GM19240 (cell line): ENCODE results near the gene DCUN1D2.
"Not testable (repeated sequence)": the region's sequence is repeated elsewhere in the genome, so short reads cannot be mapped to it uniquely, and the experiment has no call there.

Experiments used
- DNase-seq: peaks from one replicate; pipeline ENCODE4 v3.0.0; 2011; ENCODE audit warnings: low spot score; ENCODE audit not compliant: insufficient read length

Gene DCUN1D2

DNA sequence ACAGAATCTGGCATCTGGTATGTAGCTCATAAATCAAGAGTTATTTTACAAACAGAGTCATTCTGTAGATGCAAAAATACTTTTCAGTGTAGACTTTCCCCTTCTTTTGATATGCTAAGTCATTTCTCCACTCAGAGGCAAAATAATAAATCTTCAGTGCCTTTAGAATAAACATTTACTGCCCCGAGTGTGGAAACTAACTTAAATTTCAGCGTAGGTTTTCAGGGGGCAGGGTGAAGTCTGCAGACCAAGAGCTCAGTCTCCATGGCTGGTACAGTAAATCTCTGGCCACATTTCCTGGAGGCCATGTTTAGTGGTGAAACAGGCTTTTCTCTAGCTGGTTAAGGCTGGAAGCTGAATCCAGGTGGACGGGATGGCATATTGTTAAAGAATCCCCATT, 24.1 kb downstream of the DCUN1D2 start:
- DNase-seq, result no peak

DNA sequence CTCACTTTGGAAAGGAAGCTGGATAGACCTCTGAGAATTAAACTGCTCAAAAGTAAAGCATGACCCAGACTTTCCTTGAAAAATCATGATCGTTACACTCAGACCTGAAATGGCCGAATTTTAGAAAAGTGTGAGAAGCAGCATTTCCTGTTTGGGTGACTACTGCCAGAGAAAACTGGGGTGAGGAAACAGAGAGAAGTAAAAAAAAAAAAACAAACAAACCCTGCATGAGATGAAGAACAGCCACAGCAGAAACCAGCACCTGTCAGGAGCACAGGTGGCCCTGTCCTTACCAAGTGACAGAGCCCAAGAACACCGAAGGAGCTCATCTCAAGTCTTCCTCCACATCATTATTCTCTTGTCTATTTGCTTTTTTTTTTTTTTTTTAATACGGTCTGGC, 25.2 kb downstream of the DCUN1D2 start:
- no peak for DNase-seq

DNA sequence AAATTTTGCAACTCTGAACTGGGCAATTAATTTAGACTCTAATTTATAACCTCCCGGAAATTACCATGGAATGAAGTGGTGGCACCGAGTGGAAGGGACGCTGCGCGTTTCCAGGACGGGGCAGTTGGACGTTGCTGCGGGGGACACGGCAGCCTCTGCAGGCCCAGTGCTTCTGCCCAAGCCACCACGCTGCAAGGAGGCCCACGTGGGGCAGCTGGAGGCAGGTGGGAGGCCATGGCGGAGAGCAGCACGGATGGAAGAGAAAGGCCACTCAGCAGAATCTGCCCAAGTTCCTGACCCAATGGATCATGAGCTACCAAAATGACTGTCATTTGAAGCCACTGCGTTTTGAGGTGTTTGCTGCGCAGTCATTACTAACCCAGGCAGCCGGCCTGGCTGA, 26.0 kb downstream of the DCUN1D2 start:
- DNase-seq, result no peak

DNA sequence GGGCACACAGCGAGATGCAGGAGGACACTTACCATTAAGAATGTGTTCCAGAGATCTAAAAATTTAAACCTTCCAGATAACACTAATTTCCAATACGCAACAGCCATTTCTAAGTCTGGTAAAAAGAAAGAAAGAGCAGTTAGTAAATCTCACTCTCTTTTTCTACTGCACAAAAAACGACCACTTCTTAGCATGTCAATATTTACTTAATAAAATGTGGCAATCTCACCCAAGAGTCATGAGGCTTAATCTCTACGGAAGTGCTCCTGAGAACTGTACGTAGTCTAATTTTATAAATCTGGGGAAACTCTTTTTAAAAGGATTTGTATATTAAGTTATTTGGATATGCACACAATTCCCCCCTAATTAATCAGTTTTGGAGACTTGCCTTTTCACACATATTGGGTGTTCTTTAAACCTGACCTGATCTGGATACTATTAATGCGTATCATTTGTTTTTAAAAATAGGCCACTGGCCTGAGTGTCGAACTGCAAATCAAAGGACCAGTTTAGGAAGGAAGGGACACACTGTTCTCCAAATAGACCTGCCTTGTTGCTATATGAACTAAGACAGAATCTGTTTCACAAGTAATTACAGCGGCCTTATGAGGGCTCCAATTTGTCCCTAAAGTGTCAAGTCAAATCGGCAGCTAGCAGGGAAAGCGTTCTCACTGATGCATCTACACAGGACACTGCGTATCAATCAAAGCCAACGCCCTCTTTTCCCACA, 29.3 kb downstream of the DCUN1D2 start:
- no peak for DNase-seq

DNA sequence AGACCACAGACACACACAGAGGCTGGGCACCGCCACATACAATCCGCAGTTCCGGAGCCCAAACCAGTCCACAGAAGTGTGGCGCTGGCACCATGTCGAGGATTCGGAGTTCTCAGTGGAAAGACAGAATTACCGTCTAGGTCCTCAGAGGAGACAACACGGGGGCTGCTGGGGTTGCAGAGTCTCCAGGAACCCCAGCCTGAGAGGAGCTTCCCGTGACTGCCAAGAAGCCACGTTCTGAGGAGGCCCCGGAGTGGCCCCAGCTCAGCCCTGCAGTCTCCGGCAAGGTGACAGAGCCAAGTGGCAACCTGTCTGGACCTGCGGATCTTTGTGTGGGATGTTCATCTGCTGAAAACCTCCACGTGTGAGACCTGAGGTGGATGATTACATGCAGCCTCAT, 29.9 kb downstream of the DCUN1D2 start:
- no peak for DNase-seq

DNA sequence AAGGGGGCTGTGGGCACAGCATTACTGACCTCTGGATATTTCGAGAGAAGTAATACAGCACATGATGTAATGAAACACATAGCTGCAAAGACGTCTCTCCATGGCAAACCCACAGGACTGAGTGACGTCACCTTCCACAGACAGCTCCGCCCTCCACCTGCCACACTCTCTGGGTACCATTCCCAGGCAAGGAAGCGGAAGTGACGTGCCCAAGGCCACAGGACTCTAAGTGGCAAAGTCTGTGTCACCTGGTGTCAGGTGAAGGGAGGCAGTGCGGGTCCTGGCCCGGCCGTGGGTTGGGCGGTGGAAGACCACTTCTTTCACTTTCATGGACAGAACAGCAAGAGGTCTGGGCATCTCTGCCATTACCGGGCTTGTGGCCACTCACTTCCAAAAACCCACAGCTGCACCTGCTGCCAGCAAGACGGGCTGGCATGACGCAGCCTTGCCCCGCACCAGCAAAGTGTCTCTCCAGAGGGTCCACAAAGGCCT, 30.4 kb downstream of the DCUN1D2 start:
- no peak for DNase-seq

DNA sequence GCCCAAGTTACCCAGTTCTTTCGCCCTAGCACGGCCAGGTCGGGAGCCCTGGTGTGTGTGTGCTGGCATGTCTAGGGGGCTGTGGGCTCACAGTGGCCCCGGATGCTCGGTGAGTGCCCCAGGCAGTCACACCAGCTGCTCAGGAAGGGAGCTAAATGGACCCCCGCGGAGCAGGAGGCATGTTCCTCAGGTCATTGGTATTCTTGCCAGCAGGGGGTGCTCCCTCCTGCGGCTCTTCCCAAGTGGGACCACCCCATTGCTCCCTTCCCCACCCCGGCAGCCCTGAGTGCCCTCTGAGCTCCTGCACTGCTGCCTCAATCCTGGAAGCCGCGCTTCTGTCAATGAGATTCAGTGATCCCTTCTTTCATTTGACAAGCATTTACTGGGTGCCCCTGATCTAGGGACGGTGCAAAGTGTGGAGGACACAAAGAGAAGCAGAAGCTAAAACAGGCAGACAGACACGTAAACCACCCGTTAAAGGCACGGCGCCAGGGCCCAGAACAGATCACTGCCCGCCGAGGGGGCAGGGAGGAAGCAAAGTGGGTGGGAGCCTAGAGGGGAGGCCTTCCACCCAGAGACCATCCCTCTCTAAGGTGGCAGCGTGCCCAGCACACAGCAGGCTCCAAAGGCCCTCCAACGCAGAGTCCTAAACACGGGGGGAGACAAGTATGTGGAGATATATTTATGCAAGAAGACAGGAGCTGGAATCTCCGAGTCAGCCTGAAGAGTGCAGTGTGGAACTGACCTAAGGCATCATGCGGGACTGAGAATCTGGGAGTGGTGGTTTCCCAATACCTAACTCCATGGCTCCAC, 32.1 kb downstream of the DCUN1D2 start:
- no peak for DNase-seq

DNA sequence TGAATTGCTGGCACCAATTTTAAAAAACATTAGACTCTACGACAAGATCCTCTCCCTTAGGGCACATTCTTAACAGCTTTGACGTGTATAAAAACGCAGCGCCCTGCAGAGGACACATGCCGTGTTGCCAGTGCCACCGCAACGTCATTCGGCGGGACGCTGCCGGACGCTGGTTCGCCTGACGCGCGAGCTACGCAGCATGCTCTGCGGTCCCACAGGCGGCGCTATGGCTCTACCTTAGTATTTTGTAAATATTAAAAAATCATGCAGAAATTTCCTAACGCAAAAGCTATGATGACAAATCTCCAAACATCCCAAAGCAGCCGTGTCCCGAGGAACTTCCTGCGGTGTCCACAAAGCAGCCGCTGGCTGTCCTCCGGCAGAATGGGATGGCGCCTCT, 33.0 kb downstream of the DCUN1D2 start:
- no peak for DNase-seq

DNA sequence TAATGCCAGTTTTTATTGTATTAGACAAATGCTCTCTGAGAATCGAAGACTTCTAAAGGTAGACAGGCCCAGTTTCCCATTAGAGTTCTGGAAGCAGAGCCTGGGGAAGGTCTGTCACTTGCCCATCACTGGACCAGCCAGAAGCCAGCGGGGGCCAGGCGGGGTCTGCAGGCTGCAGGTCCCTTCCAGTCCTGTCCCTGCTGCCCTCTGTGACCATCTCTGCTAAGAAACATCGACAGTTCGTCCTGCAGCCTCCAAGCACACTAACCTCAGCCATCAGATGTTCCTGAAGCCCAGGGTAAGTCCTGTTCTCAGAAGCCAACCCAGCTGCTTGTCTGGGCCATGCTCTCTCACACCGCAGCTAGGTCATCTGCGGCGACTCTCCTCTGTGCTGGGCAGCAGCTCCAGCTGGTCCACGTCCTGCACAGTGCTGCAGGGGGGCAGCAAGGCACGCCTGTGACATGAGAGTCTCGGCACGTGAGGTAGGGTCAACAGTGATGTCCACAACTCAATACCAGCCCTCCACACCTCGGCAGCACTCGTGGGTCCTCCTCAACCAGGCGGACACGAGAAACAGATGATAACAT, 34.3 kb downstream of the DCUN1D2 start:
- DNase-seq, result no peak

DNA sequence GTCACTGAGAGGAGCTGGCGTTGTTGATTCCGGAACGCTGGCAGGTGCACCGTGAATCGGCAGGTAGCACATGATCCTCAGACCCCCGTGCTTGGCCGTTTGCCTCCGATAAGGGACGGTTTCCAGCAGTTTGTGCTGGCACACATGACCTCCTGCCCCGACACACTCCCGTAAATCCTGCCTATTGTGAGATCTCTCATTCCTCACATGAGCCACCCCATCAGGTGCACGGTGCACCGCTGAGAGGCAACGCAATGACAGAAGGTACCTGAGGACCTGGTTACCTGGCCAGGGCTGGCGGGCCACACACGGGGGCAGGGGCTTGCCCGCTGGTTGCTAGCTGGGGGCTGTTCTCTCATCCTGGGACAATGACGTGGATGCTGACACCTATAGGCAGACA, 35.1 kb downstream of the DCUN1D2 start:
- DNase-seq, result no peak

DNA sequence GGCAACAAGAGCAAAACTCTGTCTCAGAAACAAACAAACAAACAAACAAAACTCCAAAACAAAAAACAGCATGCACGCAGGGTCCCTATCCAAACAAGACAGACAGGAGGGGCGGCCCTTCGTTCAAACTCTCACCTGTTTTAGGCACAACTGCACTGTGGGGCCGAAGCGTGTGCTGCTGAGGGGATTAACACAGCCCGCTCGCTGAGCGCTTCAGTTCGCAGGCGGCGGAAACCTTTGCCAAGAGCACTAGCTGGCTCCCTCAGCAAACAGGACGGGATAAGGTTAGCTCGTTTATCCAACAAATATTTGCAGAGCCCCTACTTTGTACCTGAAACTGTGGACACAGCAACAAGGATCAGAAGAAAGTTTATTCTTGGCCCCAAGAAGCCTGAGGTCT, 35.6 kb downstream of the DCUN1D2 start:
- no peak for DNase-seq

DNA sequence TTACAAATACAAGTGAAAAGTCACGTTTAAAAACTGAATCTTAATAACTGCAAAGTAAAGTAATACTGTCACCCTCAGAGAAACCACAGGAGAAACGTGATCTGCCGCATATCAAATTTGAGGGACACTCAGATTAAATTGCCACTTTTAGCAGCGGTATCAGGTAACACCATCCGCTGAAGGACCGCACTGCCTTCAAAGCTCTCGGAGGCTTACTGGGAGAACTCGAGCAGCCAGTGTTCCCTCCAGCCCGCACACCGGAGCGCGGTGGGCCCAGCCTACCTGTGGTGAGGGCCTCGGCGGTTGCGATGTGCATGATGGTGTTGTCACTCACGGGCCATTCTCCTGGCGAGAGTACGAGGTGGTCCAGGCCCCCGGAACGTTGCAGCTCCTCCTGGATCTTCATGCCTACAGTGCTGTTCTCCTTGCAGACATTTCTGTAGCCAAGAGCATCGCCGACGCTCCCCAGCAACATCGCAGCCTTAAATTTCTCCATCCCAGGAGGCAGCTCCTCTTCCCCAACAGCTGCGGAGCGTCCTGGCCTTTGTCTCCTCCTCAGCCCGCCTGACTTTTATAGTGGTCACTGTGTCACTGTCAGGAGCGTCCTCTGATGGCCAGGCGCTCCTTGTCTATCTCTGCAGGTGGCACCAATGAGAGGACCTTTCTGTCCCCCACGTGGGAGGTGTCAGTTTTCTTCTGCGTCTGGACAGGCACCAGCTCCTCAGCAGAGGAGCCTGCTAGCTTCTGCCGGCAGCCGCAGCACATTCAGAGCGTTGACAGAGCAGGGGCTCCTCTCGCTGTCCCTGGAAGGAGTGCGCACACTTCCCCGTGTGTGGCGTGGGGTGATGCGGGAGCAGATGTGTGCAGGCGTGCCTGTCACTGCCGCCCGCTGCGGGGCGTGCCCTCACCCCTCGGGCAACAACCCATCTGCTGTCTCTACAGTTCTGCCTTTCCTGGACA, 37.3 kb downstream of the DCUN1D2 start, which contains the start of gene ADPRHL1:
TSS of gene ADPRHL1 (minus strand) at position 547 of the 960 bp plus-strand sequence. CDS start at position 496, 51 bp downstream.
- DNase-seq, result no peak

DNA sequence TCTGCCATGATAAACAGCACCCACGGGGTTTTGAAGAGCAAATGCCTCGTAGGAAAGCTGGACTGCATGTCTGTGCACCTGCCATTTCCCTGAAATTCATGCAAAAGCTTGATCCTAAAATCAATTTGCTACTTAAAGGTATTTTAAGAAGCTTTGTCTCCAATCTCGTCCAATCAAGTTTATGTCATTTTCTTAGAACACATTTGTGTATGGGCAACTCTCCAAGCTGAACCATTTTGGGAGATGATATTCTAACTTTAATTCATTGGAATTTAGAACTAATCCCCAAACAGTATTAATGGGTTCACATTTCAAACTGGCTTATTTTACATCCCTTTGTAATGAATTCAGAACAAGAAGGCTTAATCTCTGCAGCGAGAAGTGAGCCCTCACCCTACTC, 38.0 kb downstream of the DCUN1D2 start:
- no peak for DNase-seq

DNA sequence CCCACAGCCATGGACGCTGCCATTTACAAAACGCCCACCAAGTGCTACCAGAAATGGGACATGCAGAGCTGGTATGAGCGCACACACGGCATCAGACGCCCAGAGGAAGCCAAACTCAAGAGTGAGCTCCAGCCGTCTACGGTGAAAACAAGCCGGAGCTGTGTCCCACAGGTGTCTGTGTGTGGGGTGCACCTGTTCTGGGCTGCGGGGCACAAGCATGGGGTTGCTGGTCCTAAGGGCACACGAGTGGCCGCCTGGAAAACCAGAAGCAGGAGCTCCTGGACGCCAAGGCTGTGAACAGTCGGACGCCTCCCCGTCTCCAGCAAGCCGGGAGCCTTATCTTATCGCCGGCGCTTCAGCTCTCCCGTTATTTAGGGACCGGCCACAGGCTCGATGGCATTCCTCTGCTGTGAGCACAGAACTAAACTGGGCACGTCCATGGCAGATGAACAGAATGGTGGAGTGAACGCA, 38.5 kb downstream of the DCUN1D2 start:
- no peak for DNase-seq

DNA sequence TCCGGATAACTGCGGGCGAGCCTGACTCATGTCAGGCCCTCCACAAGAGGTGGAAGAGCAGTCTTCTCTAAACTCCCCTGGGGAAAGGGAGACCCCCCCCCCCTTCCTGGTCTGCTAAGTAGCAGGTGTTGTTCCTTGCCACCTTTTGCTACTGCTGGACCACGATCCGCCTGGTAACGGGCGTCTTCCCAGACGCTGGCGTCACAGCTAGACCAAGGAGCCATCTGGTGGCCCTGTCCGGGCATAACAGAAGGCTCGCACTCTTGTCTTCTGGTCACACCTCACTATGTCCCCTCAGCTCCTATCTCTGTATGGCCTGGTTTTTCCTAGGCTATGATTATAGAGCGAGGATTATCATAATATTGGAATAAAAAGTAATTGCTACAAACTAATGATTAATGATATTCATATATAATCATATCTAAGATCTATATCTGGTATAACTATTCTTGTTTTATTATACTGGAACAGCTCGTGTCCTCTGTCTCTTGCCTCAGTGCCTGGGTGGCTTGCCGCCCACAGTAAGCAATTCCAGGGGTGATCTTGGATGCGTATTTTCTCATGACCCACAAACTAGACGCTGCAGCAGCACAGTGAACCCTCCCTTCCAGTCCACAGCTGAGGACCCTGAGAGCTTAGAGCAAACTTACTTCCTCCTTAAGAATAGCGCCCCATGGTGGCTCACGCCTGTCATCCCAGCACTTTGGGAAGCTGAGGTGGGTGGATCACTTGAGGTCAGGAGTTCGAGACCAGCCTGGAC, 39.5 kb downstream of the DCUN1D2 start:
- not testable (repeated sequence) for DNase-seq

DNA sequence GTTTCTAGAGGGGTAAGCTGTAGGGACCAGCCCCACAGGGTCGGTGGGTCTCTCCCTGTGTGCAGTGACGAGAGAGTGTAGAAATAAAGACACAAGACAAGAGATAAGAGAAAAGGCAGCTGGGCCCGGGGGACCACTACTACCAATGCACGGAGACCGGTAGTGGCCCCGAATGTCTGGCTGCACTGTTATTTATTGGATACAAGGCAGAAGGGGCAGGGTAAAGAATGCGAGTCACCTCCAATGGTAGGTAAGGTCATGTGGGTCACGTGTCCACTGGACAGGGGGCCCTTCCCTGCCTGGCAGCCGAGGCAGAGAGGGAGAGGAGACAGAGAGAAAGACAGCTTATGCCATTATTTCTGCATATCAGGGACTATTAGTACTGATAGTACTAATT, 40.2 kb downstream of the DCUN1D2 start:
- DNase-seq, result not testable (repeated sequence)

DNA sequence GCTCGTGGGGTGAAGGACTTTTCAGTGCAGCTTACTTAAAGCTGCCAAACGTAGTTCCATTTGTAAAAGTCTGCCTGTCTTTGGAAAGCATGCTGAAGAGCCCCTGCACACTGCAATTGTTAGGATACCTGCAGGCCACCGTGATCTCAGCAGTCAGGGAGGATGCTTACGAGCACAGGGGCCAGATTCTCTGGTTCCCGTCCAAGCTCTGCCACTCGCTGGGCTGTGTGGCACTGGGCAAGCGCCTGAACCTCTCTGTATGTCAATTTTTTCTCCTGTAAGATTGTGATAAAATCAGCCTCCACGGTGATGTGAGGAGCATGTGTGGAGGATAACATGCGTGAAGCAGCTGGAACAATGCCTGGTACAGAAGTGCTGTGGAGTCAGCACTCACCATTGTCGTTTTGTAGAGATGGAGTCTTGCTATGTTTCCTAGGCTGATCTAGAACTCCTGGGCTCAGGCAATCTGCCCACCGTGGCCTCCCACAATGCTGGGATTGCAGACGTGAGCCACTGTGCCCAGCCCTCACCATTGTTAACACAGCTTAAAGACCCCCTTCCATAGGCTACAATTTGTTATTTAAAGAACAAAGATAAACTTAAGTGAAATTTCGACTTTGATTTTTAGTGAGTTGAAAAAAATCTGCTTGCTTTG, 40.7 kb downstream of the DCUN1D2 start:
- no peak for DNase-seq

DNA sequence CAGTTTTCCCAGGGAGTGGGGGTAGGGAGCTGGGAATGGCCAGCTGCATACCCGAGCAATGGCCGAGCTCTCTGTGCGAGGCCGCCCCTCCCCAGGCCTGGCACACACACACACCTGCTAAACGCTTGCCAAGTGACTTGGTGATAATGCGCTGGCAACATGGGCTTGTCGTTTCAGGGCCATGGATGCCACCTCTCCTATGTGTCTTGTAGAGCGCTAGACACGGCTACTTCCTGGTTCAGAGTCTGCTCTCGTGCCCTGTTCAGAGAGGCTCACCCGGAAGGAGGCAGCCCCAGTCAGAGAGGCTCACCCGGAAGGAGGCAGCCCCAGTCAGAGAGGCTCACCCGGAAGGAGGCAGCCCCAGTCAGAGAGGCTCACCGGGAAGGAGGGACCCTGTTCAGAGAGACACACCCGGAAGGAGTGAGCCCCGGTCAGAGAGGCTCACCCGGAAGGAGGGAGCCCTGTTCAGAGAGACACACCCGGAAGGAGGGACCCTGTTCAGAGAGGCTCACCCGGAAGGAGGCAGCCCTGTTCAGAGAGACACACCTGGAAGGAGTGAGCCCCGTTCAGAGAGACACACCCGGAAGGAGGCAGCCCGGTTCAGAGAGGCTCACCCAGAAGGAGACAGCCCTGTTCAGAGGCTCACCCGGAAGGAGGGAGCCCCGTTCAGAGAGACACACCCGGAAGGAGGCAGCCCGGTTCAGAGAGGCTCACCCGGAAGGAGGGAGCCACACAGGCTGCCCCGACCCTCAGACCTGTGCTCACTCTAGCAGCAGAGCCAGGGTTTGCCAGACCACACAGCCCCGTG, 41.4 kb downstream of the DCUN1D2 start:
- DNase-seq, result no peak

DNA sequence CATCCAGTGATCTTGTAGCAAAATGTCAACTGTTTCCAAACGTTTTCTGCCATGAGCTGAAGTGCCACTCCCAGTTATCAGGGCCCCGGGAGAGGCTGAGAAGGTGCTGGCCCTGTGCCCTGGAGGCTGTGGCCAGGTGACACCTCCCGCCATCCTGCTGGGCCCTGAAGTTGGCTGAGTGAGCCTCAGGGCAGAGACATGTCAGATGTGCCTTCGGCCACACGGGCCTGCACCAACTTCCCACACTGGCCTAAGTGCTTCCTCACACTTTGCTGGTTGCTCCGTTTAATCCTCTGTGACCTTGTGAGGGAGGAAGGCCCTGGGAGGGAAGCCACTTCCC, 42.0 kb downstream of the DCUN1D2 start:
- DNase-seq, result no peak
